ENCODE data around the gene NFIX. TPM values are rescaled to one million over a fixed set of nuclear protein-coding genes. Genes with fewer than 3 reads are reported as not detected.

Gene NFIX
- total and polyA plus RNA-seq, 9 donors, result 30.3 to 256 (median 217) TPM

DNA sequence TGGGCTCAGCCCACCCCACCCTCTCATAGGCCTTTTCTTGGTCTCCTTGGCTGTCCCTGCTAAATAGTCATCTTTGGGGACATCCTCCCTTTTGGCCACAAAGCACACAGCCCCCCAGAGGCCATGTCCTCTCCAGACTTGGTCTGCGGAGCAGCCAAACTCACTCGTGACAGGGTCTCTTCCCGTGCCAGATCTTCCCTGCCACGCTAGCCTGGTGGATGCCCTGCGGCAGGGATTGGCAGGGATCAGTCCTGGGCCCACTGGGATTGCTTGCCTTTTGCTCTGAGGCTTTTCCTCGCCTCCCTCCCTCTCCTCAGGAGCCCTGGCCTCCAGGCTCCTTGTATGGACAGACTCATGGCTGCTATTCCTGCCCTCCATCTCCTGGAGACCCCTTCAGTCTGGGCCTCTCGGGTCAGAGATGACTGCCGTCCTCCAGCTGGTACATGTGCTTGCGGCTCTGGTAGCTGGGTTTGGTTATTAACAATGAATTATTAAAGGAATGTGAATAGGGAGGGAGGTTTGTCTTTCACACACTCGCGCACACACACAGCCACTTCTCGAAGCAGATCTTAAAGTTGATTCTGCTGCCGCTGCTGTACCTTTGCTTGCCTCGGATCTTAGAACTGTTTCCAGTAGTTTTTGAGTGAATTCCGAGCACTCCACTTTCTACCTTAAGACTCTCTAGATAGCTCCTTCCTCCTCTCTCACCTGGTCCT, 45.1 kb downstream of the NFIX start:
- Histone ChIP-seq H3K9me3 (no peaks in the 10 kb centered on the region), H3K4me3 (no peak overlapping the region), H3K27ac (no peak overlapping the region), H3K36me3 (no peaks in the 10 kb centered on the region), H3K4me1 (ENCODE audit: insufficient read depth) (peaks cover 34% of the 10 kb centered on the region), H3K27me3 (no peaks in the 10 kb centered on the region)
- DNase-seq, result no peak
- intact Hi-C loops (cut with DNase I), result no loop called here
- 43 to 51% (median 48%) methylated on average over 15 of the region's 15 CpGs for WGBS, 3 donors
- TF ChIP-seq POLR2A (IDR thresholded peaks at IDR 0.05) (no peak), CTCF (IDR thresholded peaks at IDR 0.05) (no peak), EP300 (IDR thresholded peaks at IDR 0.05) (no peak)

GRCh38 chr19:13040948-13041292, 45.6 kb downstream of the NFIX start:
- Histone ChIP-seq H3K4me3 (no peak overlapping the region), H3K27me3 (no peaks in the 10 kb centered on the region), H3K27ac (no peak overlapping the region), H3K9me3 (no peaks in the 10 kb centered on the region), H3K4me1 (ENCODE audit: insufficient read depth) (peaks cover 38% of the 10 kb centered on the region), H3K36me3 (no peaks in the 10 kb centered on the region)
- no peak for DNase-seq
- intact Hi-C loops (cut with DNase I), result no loop called here
- TF ChIP-seq POLR2A (IDR thresholded peaks at IDR 0.05) (no peak), CTCF (IDR thresholded peaks at IDR 0.05) (no peak), EP300 (IDR thresholded peaks at IDR 0.05) (no peak)
- 36 to 47% (median 44%) methylated on average over 4 of the region's 4 CpGs for WGBS, 3 donors

GRCh38 chr19:13042443-13043130, 47.3 kb downstream of the NFIX start:
- no peak overlapping the region for H3K27ac ChIP-seq
- peaks cover 37% of the 10 kb centered on the region for H3K4me1 ChIP-seq (ENCODE audit: insufficient read depth)

DNA sequence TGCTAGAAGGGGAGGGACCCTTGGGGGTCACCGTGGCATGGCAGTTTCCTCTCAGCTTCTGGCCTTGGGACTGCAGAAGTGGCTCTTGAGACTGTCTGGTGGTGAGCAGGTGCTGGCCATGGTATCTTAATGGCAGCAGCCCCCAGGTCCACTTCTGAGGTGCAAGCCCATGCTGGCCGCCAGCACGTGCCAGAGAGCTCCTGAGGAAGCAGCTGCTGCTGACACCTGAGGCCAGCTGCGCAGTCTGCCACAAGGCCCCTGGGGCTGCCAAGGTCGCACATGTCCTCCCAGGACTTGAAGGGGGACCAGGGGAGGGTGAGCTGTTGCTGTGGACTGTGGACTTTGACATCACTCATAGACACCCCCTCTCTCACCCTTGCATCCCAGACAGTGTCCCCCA, 48.0 kb downstream of the NFIX start:
- Histone ChIP-seq H3K27me3 (no peaks in the 10 kb centered on the region), H3K9me3 (no peaks in the 10 kb centered on the region), H3K27ac (no peak overlapping the region), H3K36me3 (no peaks in the 10 kb centered on the region), H3K4me3 (no peak overlapping the region), H3K4me1 (ENCODE audit: insufficient read depth) (peaks cover 41% of the 10 kb centered on the region)
- TF ChIP-seq CTCF (IDR thresholded peaks at IDR 0.05) (no peak), EP300 (IDR thresholded peaks at IDR 0.05) (no peak), POLR2A (IDR thresholded peaks at IDR 0.05) (no peak)
- DNase-seq, result no peak
- 52 to 61% (median 57%) methylated on average over 3 to 5 of the region's 5 CpGs for WGBS, 3 donors
- intact Hi-C loops (cut with DNase I), result no loop called here

More at GRCh38 chr19:13042443-13043130, 47.3 kb downstream of the NFIX start:
- whole genome bisulfite sequencing, 3 donors, result 83 to 91% (median 88%) methylated on average over 9 of the region's 9 CpGs
- DNase-seq, result no peak
- no peaks in the 10 kb centered on the region for H3K36me3 ChIP-seq
- no peak for TF ChIP-seq POLR2A (IDR thresholded peaks at IDR 0.05)
- TF ChIP-seq CTCF (IDR thresholded peaks at IDR 0.05), result no peak
- no peak for TF ChIP-seq EP300 (IDR thresholded peaks at IDR 0.05)
- H3K27me3 ChIP-seq, result no peaks in the 10 kb centered on the region
- intact Hi-C loops (cut with DNase I), result no loop called here
- no peak overlapping the region for H3K4me3 ChIP-seq
- no peaks in the 10 kb centered on the region for H3K9me3 ChIP-seq

Data from ovary (tissue), 9 donors.